ENCODE results near the gene RLN3. TPM values are rescaled to one million over a fixed set of nuclear protein-coding genes. Genes with fewer than 3 reads are reported as not detected.
A peak's percentile ranks its signal among the peaks of the same experiment; 100 is the strongest.

Gene RLN3
- total RNA-seq, 1 donor from 2014 or later = not detected

GRCh38 chr19:13983213-13983889 lies 44.6 kb upstream of the RLN3 start:
- Mint-ChIP-seq H3K27ac (no peak overlapping the region), H3K27me3 (no peaks in the 10 kb centered on the region), H3K4me1 (peaks cover 83% of the 10 kb centered on the region), H3K36me3 (ENCODE audit: low read depth) (peaks cover 5% of the 10 kb centered on the region), H3K9me3 (no peaks in the 10 kb centered on the region), H3K4me3 (no peak overlapping the region)
- ChIA-PET POLR2A (interaction anchor here (1.3 to 7.1 kb wide), 3 partner anchors 18 to 48 kb away, joined by 3 to 107 read pairs (median 9); partner anchors contain the start of genes DCAF15 and IL27RA), CTCF (no interaction called here)
- DNase-seq (no peak), ATAC-seq (ENCODE audit: low read depth) (no peak)
- intact Hi-C loops (cut with micrococcal nuclease) = no loop called here
- TF ChIP-seq CTCF (IDR thresholded peaks at IDR 0.05) = no peak

- no peak for DNase-seq
- POLR2A ChIA-PET = interaction anchor here (1.4 to 7.1 kb wide), 4 partner anchors 17 to 48 kb away, joined by 9 to 107 read pairs (median 34); partner anchors contain the start of genes DCAF15, IL27RA and RFX1
- H3K27me3 Mint-ChIP-seq = no peaks in the 10 kb centered on the region
These were observed 43.8 kb upstream of the RLN3 start for GRCh38 chr19:13984186-13984585.

GRCh38 chr19:13984875-13985741 lies 42.8 kb upstream of the RLN3 start:
- peaks cover 85% of the 10 kb centered on the region for H3K4me1 Mint-ChIP-seq
- peaks cover 21% of the 10 kb centered on the region for H3K36me3 Mint-ChIP-seq (ENCODE audit: low read depth)
- no peaks in the 10 kb centered on the region for H3K9me3 Mint-ChIP-seq
- ATAC-seq (ENCODE audit: low read depth) = peak; percentile 33
- TF ChIP-seq CTCF (IDR thresholded peaks at IDR 0.05) = no peak
- intact Hi-C loops (cut with micrococcal nuclease) = no loop called here
- peak overlapping the region; percentile 97 for H3K27ac Mint-ChIP-seq
- peak overlapping the region; percentile 80 for H3K4me3 Mint-ChIP-seq
- DNase-seq = no peak
- ChIA-PET CTCF (interaction anchor here (0.8 to 1.6 kb wide), 3 partner anchors 34 to 63 kb away, joined by 3 to 4 read pairs (median 4); partner anchors contain the start of gene IL27RA), POLR2A (interaction anchor here (0.5 to 7.1 kb wide), 10 partner anchors 11 to 78 kb away, joined by 3 to 107 read pairs (median 8); partner anchors contain the start of genes DCAF15, IL27RA and RFX1)
- no peaks in the 10 kb centered on the region for H3K27me3 Mint-ChIP-seq

More at GRCh38 chr19:13984186-13984585, 43.8 kb upstream of the RLN3 start:
- Mint-ChIP-seq H3K27ac (peak overlapping the region; percentile 97), H3K9me3 (no peaks in the 10 kb centered on the region), H3K36me3 (ENCODE audit: low read depth) (peaks cover 11% of the 10 kb centered on the region), H3K4me3 (no peak overlapping the region), H3K4me1 (peaks cover 85% of the 10 kb centered on the region)
- TF ChIP-seq CTCF (IDR thresholded peaks at IDR 0.05) = no peak
- intact Hi-C loops (cut with micrococcal nuclease) = no loop called here
- no peak for ATAC-seq (ENCODE audit: low read depth)
- CTCF ChIA-PET = interaction anchor here (1.6 kb wide), 1 partner anchor 48 kb away, joined by 4 read pairs; the partner anchor contains the start of gene IL27RA

GRCh38 chr19:13985771-13986347 lies 42.1 kb upstream of the RLN3 start:
- ChIA-PET POLR2A (interaction anchor here (0.5 to 7.1 kb wide), 12 partner anchors 7 to 209 kb away, joined by 3 to 107 read pairs (median 5); partner anchors contain the start of genes DCAF15, IL27RA and RFX1), CTCF (interaction anchor here (0.8 to 1.6 kb wide), 3 partner anchors 33 to 63 kb away, joined by 3 to 4 read pairs (median 4); partner anchors contain the start of gene IL27RA)
- H3K4me3 Mint-ChIP-seq = peak overlapping the region; percentile 80
- H3K27ac Mint-ChIP-seq = peak overlapping the region; percentile 97
- H3K9me3 Mint-ChIP-seq = no peaks in the 10 kb centered on the region
- DNase-seq (no peak), ATAC-seq (ENCODE audit: low read depth) (peak; percentile 12)
- intact Hi-C loops (cut with micrococcal nuclease) = loop anchor here (1.0 kb wide), 4 partner anchors 20 to 46 kb away; partner anchors contain the start of genes DCAF15 and RFX1
- no peaks in the 10 kb centered on the region for H3K27me3 Mint-ChIP-seq
- peaks cover 25% of the 10 kb centered on the region for H3K36me3 Mint-ChIP-seq (ENCODE audit: low read depth)
- peaks cover 82% of the 10 kb centered on the region for H3K4me1 Mint-ChIP-seq
- TF ChIP-seq CTCF (IDR thresholded peaks at IDR 0.05) = no peak

Measured in activated B cell treated with CpG ODN at 0.5 μM for 24 hours (primary cell).